T-helper 1 cell treated with Interleukin-12 subunit alpha and Interleukin-12 subunit beta and Interleukin-4 antibody, amounts not matched to agents 30 μg/mL and 1 μg/mL, for 36 hours (primary cell): Measurements from ENCODE around the gene PLEKHM2.

ENCODE experiments used
- H3K27ac Mint-ChIP-seq: one replicate; pipeline ENCODE4 v1.8.0; 2021; ENCODE audit warnings: mild to moderate bottlenecking, mixed read lengths
- H3K27me3 Mint-ChIP-seq: one replicate; pipeline ENCODE4 v1.8.0; 2021; ENCODE audit warnings: low read depth, mixed read lengths
- H3K36me3 Mint-ChIP-seq: one replicate; pipeline ENCODE4 v1.8.0; 2021; ENCODE audit warnings: low read depth, mixed read lengths
- H3K4me1 Mint-ChIP-seq: one replicate; pipeline ENCODE4 v1.8.0; 2021; ENCODE audit warnings: low read depth, mixed read lengths
- H3K4me3 Mint-ChIP-seq: one replicate; pipeline ENCODE4 v1.8.0; 2021; ENCODE audit warnings: mild to moderate bottlenecking, moderate library complexity, mixed read lengths
- H3K9me3 Mint-ChIP-seq: one replicate; pipeline ENCODE4 v1.8.0; 2021; ENCODE audit warnings: mixed read lengths

Gene PLEKHM2

GRCh38 chr1:15771836-15772515 lies 87.9 kb downstream of the PLEKHM2 start:
- Mint-ChIP-seq H3K4me1 (no peaks in the 10 kb centered on the region), H3K4me3 (no peak overlapping the region)

GRCh38 chr1:15775706-15776105 lies 91.6 kb downstream of the PLEKHM2 start:
- no peak overlapping the region for H3K4me3 Mint-ChIP-seq
- no peaks in the 10 kb centered on the region for H3K36me3 Mint-ChIP-seq
- no peaks in the 10 kb centered on the region for H3K4me1 Mint-ChIP-seq
- peaks cover 5% of the 10 kb centered on the region for H3K27me3 Mint-ChIP-seq
- no peak overlapping the region for H3K27ac Mint-ChIP-seq
- H3K9me3 Mint-ChIP-seq = no peaks in the 10 kb centered on the region

More at GRCh38 chr1:15771836-15772515, 87.9 kb downstream of the PLEKHM2 start:
- Mint-ChIP-seq H3K36me3 (no peaks in the 10 kb centered on the region), H3K9me3 (no peaks in the 10 kb centered on the region), H3K27me3 (peaks cover 3% of the 10 kb centered on the region), H3K27ac (no peak overlapping the region)

- no peaks in the 10 kb centered on the region for H3K9me3 Mint-ChIP-seq
- H3K4me1 Mint-ChIP-seq = no peaks in the 10 kb centered on the region
- H3K4me3 Mint-ChIP-seq = no peak overlapping the region
- peaks cover 5% of the 10 kb centered on the region for H3K27me3 Mint-ChIP-seq
- H3K27ac Mint-ChIP-seq = no peak overlapping the region
- H3K36me3 Mint-ChIP-seq = no peaks in the 10 kb centered on the region
These were observed 94.0 kb downstream of the PLEKHM2 start for GRCh38 chr1:15777909-15778707.
